Neural cell (in vitro differentiated cells): Measurements from ENCODE around the gene MBNL2. TPM values are rescaled to one million over a fixed set of nuclear protein-coding genes. Genes with fewer than 3 reads are reported as not detected.

Experiments
- H2AFZ ChIP-seq: fragments of 200-600, 300-800 bp; sonication (generic), shearing (Covaris generic); 2 replicates; pipeline ENCODE4 v1.6.0; 2014; ENCODE audit warnings: low read depth, mild to moderate bottlenecking, antibody characterized with exemption, low read length, moderate library complexity
- H3F3A ChIP-seq: fragments of 200-600 bp; shearing (Covaris generic); 2 replicates; pipeline ENCODE4 v1.6.1; 2016; ENCODE audit warnings: mild to moderate bottlenecking, moderate library complexity, mixed read lengths, antibody characterized with exemption, low read length; ENCODE audit not compliant: insufficient read depth, poor library complexity, severe bottlenecking
- H3K27ac ChIP-seq: fragments of 200-600, 300-800 bp; sonication (generic), shearing (Covaris generic); 2 replicates; pipeline ENCODE4 v1.5.1; 2014; ENCODE audit warnings: mild to moderate bottlenecking, low read length, moderate library complexity
- H3K27me3 ChIP-seq: fragments of 300-800, 200-600 bp; sonication (generic), shearing (Covaris generic); 2 replicates; pipeline ENCODE4 v1.6.0; 2014; ENCODE audit warnings: mild to moderate bottlenecking, low read depth, low read length, moderate library complexity; ENCODE audit not compliant: insufficient read depth
- H3K36me3 ChIP-seq: fragments of 300-800, 200-600 bp; sonication (generic), shearing (Covaris generic); 2 replicates; pipeline ENCODE4 v1.5.1; 2014; ENCODE audit warnings: mild to moderate bottlenecking, antibody characterized with exemption, low read length, moderate library complexity; ENCODE audit not compliant: insufficient read depth
- H3K4me2 ChIP-seq: fragments of 300-800, 200-600 bp; sonication (generic), shearing (Covaris generic); 2 replicates; pipeline ENCODE4 v1.6.0; 2014; ENCODE audit warnings: mild to moderate bottlenecking, low read length
- H3K4me3 ChIP-seq: fragments of 300-800, 200-600 bp; sonication (generic), shearing (Covaris generic); 2 replicates; pipeline ENCODE4 v1.5.1; 2014; ENCODE audit warnings: mild to moderate bottlenecking, low read length, moderate library complexity
- H3K79me2 ChIP-seq: fragments of 200-600 bp; shearing (Covaris generic); replicated peaks from 2 replicates; pipeline ENCODE4 v1.6.0; 2014; ENCODE audit warnings: mild to moderate bottlenecking, low read length, moderate library complexity; ENCODE audit not compliant: insufficient read depth
- H3K9ac ChIP-seq: fragments of 300-800, 200-600 bp; sonication (generic), shearing (Covaris generic); 2 replicates; pipeline ENCODE4 v1.6.1; 2016; ENCODE audit warnings: mild to moderate bottlenecking, low read length, mixed read lengths
- H3K9me2 ChIP-seq: fragments of 200-600 bp; shearing (Covaris generic); 2 replicates; pipeline ENCODE4 v1.6.1; 2016; ENCODE audit warnings: mild to moderate bottlenecking, low read length, mixed read lengths; ENCODE audit not compliant: insufficient read depth
- H3K9me3 ChIP-seq: fragments of 200-600, 300-800 bp; sonication (generic), shearing (Covaris generic); 2 replicates; pipeline ENCODE4 v1.6.1; 2016; ENCODE audit warnings: mild to moderate bottlenecking, mixed run types, low read length, moderate library complexity, mixed read lengths
- H4K20me1 ChIP-seq: fragments of 200-600 bp; shearing (Covaris generic); 2 replicates; pipeline ENCODE4 v1.6.1; 2016; ENCODE audit warnings: mild to moderate bottlenecking, mixed run types; ENCODE audit not compliant: insufficient read depth
- EP300 ChIP-seq: fragments of 450-650 bp; conservative IDR thresholded peaks from 2 replicates; pipeline ENCODE4 v1.6.1; 2014; ENCODE audit warnings: antibody characterized with exemption, mild to moderate bottlenecking, moderate library complexity; ENCODE audit not compliant: poor library complexity, severe bottlenecking
- EZH2 ChIP-seq: fragments of 200-600, 300-800 bp; shearing (Covaris generic), sonication (generic); IDR thresholded peaks from 2 replicates; pipeline ENCODE4 v1.6.1; 2014; ENCODE audit warnings: antibody characterized with exemption, low read length, borderline replicate concordance, mild to moderate bottlenecking; ENCODE audit not compliant: insufficient read depth, poor library complexity, severe bottlenecking
- MXI1 ChIP-seq: fragments of 450-650 bp; conservative IDR thresholded peaks from 2 replicates; pipeline ENCODE4 v1.6.1; 2014; ENCODE audit warnings: antibody characterized with exemption, mild to moderate bottlenecking; ENCODE audit not compliant: poor library complexity, severe bottlenecking
- POLR2AphosphoS5 ChIP-seq: IDR thresholded peaks from 2 replicates; pipeline ENCODE4 v1.6.1; 2012
- RAD21 ChIP-seq: fragments of 450-650 bp; conservative IDR thresholded peaks from 2 replicates; pipeline ENCODE4 v1.6.1; 2014; ENCODE audit warnings: antibody characterized with exemption, mild to moderate bottlenecking, moderate library complexity
- SMC3 ChIP-seq: fragments of 450-650 bp; conservative IDR thresholded peaks from 2 replicates; pipeline ENCODE4 v1.6.1; 2014; ENCODE audit warnings: antibody characterized with exemption, mild to moderate bottlenecking, moderate library complexity; ENCODE audit not compliant: poor library complexity
- TAF1 ChIP-seq: IDR thresholded peaks from 2 replicates; pipeline ENCODE4 v1.6.1; 2012; ENCODE audit warnings: low read depth
- polyA plus RNA-seq: library from polyadenylated mRNA; depleted of rRNA; stranded (reverse); fragments of >200 nt; gene quantifications from 2 replicates; pipeline ENCODE4 v1.2.3, GENCODE V29; 2014
- TF ChIP-seq, protein P1 (sequence below): fragments of 450-650 bp; IDR thresholded peaks from 2 replicates; pipeline ENCODE4 v1.5.1; 2014; ENCODE audit warnings: antibody characterized with exemption, mild to moderate bottlenecking, moderate library complexity; ENCODE audit not compliant: poor library complexity, severe bottlenecking
- TF ChIP-seq, protein P2 (sequence below): IDR thresholded peaks from 2 replicates; pipeline ENCODE4 v1.6.1; 2012; ENCODE audit warnings: borderline replicate concordance

The MBNL2 gene
- polyA plus RNA-seq, 1 donor from 2014 or later: 4.3 TPM

DNA sequence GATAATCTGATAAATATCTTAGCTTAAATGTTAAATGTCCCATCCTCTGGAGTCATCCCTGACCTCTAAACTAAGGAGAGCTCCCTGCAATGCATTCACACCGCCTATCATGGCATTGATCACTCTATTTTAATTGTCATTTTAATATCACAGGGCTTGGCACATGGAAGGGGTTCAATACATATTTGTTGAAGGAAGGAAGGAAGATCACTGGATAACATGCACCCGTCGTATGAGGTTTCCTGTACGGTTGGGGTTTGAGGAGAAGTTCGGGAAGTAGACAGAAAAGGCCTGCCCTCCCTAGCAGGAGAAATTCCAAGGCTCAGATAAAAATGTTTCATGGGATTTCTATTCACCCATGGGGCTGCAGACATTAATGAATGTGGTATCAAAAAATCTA is 102.0 kb downstream of the MBNL2 start:
- H2AFZ ChIP-seq: no peak overlapping the region
- H3K79me2 ChIP-seq: no peaks in the 10 kb centered on the region

GRCh38 chr13:97325738-97326137 is 103.6 kb downstream of the MBNL2 start:
- no peaks in the 10 kb centered on the region for H4K20me1 ChIP-seq
- no peak overlapping the region for H3K27ac ChIP-seq
- no peak overlapping the region for H2AFZ ChIP-seq
- H3K79me2 ChIP-seq: no peaks in the 10 kb centered on the region
- H3K4me2 ChIP-seq: no peak overlapping the region
- no peaks in the 10 kb centered on the region for H3K9me3 ChIP-seq
- H3F3A ChIP-seq: no peaks in the 10 kb centered on the region
- no peak overlapping the region for H3K9ac ChIP-seq
- TF ChIP-seq, protein P1, sequence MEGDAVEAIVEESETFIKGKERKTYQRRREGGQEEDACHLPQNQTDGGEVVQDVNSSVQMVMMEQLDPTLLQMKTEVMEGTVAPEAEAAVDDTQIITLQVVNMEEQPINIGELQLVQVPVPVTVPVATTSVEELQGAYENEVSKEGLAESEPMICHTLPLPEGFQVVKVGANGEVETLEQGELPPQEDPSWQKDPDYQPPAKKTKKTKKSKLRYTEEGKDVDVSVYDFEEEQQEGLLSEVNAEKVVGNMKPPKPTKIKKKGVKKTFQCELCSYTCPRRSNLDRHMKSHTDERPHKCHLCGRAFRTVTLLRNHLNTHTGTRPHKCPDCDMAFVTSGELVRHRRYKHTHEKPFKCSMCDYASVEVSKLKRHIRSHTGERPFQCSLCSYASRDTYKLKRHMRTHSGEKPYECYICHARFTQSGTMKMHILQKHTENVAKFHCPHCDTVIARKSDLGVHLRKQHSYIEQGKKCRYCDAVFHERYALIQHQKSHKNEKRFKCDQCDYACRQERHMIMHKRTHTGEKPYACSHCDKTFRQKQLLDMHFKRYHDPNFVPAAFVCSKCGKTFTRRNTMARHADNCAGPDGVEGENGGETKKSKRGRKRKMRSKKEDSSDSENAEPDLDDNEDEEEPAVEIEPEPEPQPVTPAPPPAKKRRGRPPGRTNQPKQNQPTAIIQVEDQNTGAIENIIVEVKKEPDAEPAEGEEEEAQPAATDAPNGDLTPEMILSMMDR: no peak
- TF ChIP-seq MXI1 (no peak), EZH2 (no peak), POLR2AphosphoS5 (no peak), SMC3 (no peak), TAF1 (no peak), RAD21 (no peak), EP300 (no peak)
- TF ChIP-seq, protein P2, sequence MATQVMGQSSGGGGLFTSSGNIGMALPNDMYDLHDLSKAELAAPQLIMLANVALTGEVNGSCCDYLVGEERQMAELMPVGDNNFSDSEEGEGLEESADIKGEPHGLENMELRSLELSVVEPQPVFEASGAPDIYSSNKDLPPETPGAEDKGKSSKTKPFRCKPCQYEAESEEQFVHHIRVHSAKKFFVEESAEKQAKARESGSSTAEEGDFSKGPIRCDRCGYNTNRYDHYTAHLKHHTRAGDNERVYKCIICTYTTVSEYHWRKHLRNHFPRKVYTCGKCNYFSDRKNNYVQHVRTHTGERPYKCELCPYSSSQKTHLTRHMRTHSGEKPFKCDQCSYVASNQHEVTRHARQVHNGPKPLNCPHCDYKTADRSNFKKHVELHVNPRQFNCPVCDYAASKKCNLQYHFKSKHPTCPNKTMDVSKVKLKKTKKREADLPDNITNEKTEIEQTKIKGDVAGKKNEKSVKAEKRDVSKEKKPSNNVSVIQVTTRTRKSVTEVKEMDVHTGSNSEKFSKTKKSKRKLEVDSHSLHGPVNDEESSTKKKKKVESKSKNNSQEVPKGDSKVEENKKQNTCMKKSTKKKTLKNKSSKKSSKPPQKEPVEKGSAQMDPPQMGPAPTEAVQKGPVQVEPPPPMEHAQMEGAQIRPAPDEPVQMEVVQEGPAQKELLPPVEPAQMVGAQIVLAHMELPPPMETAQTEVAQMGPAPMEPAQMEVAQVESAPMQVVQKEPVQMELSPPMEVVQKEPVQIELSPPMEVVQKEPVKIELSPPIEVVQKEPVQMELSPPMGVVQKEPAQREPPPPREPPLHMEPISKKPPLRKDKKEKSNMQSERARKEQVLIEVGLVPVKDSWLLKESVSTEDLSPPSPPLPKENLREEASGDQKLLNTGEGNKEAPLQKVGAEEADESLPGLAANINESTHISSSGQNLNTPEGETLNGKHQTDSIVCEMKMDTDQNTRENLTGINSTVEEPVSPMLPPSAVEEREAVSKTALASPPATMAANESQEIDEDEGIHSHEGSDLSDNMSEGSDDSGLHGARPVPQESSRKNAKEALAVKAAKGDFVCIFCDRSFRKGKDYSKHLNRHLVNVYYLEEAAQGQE: no peak
- no peaks in the 10 kb centered on the region for H3K36me3 ChIP-seq
- no peak overlapping the region for H3K4me3 ChIP-seq
- H3K27me3 ChIP-seq: no peaks in the 10 kb centered on the region
- H3K9me2 ChIP-seq: no peaks in the 10 kb centered on the region

More for the DNA sequence above, 102.0 kb downstream of the MBNL2 start:
- no peaks in the 10 kb centered on the region for H3K9me3 ChIP-seq
- no peaks in the 10 kb centered on the region for H3K27me3 ChIP-seq
- H4K20me1 ChIP-seq: no peaks in the 10 kb centered on the region
- no peak overlapping the region for H3K9ac ChIP-seq
- H3K4me3 ChIP-seq: no peak overlapping the region
- TF ChIP-seq POLR2AphosphoS5: no peak
- TF ChIP-seq, protein P1: no peak
- TF ChIP-seq TAF1: no peak
- no peak for TF ChIP-seq EZH2
- TF ChIP-seq RAD21: no peak
- TF ChIP-seq EP300: no peak
- no peak for TF ChIP-seq SMC3
- TF ChIP-seq, protein P2: no peak
- TF ChIP-seq MXI1: no peak
- H3K36me3 ChIP-seq: no peaks in the 10 kb centered on the region
- H3K27ac ChIP-seq: no peak overlapping the region
- no peaks in the 10 kb centered on the region for H3K9me2 ChIP-seq
- no peak overlapping the region for H3K4me2 ChIP-seq
- no peaks in the 10 kb centered on the region for H3F3A ChIP-seq
